Measurements from ENCODE around the gene SIGMAR1.

Gene SIGMAR1

DNA sequence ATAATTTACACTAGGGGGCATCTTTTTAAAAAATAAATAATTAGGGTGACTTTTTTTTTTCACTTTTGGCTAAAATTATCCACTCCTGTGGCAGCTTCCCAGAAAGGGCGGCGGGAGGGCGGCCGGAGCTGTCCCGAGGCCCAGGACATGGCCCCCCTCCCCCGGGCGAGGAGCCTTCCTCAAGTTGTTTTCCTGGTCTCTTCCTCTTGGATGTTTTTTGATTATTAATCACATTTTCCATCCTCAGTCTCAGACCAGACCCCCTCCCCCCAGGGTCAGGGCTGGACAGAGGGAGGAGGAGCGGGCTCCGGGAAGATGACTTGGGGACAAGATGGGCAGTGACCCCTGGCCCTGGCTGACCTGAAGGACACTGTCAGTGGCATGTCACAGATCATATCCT is 43.4 kb downstream of the SIGMAR1 start:
- Histone ChIP-seq H3K27ac (peak overlapping the region; percentile 40 to 67), H3K9me3 (no peaks in the 10 kb centered on the region), H3K27me3 (peaks cover 0 to 33% of the 10 kb centered on the region in 2 donors), H3K4me1 (peaks cover 0 to 55% (median 42%) of the 10 kb centered on the region in 4 donors), H3K36me3 (no peaks in the 10 kb centered on the region), H3K4me3 (no peak overlapping the region)
- TF ChIP-seq, protein P1, sequence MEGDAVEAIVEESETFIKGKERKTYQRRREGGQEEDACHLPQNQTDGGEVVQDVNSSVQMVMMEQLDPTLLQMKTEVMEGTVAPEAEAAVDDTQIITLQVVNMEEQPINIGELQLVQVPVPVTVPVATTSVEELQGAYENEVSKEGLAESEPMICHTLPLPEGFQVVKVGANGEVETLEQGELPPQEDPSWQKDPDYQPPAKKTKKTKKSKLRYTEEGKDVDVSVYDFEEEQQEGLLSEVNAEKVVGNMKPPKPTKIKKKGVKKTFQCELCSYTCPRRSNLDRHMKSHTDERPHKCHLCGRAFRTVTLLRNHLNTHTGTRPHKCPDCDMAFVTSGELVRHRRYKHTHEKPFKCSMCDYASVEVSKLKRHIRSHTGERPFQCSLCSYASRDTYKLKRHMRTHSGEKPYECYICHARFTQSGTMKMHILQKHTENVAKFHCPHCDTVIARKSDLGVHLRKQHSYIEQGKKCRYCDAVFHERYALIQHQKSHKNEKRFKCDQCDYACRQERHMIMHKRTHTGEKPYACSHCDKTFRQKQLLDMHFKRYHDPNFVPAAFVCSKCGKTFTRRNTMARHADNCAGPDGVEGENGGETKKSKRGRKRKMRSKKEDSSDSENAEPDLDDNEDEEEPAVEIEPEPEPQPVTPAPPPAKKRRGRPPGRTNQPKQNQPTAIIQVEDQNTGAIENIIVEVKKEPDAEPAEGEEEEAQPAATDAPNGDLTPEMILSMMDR (IDR thresholded peaks at IDR 0.05), result no peak
- peak in 1 of 2 donors; percentile 64 for DNase-seq
- intact Hi-C loops (cut with DNase I; ENCODE audit: low total_unique reads), result loop anchor here (5.0 kb wide), 3 partner anchors 47 to 262 kb away; no protein-coding TSS in a partner anchor

- Histone ChIP-seq H3K36me3 (no peaks in the 10 kb centered on the region), H3K4me3 (peak overlapping the region in 1 of 2 donors; percentile 13), H3K27ac (peak overlapping the region; percentile 40 to 67), H3K4me1 (peaks cover 0 to 63% (median 48%) of the 10 kb centered on the region in 4 donors), H3K27me3 (peaks cover 0 to 42% of the 10 kb centered on the region in 2 donors), H3K9me3 (no peaks in the 10 kb centered on the region)
- DNase-seq, result peak; percentile 85 to 88
- intact Hi-C loops (cut with DNase I; ENCODE audit: low total_unique reads), result loop anchor here (5.0 kb wide), 3 partner anchors 46 to 261 kb away; no protein-coding TSS in a partner anchor
- TF ChIP-seq, protein P1 (IDR thresholded peaks at IDR 0.05), result no peak
These were observed 44.5 kb downstream of the SIGMAR1 start for GRCh38 chr9:34592895-34593601.

- Histone ChIP-seq H3K4me1 (peaks cover 0 to 63% (median 48%) of the 10 kb centered on the region in 4 donors), H3K27me3 (peaks cover 0 to 49% of the 10 kb centered on the region in 2 donors), H3K9me3 (no peaks in the 10 kb centered on the region), H3K36me3 (no peaks in the 10 kb centered on the region), H3K4me3 (peak overlapping the region in 1 of 2 donors; percentile 54), H3K27ac (peak overlapping the region in 1 of 2 donors; percentile 67)
- intact Hi-C loops (cut with DNase I; ENCODE audit: low total_unique reads), result loop anchor here (5.0 kb wide), 3 partner anchors 45 to 260 kb away; no protein-coding TSS in a partner anchor
- TF ChIP-seq, protein P1 (IDR thresholded peaks at IDR 0.05), result no peak
- DNase-seq, result no peak
These were observed 45.4 kb downstream of the SIGMAR1 start for GRCh38 chr9:34591917-34592866.

DNA sequence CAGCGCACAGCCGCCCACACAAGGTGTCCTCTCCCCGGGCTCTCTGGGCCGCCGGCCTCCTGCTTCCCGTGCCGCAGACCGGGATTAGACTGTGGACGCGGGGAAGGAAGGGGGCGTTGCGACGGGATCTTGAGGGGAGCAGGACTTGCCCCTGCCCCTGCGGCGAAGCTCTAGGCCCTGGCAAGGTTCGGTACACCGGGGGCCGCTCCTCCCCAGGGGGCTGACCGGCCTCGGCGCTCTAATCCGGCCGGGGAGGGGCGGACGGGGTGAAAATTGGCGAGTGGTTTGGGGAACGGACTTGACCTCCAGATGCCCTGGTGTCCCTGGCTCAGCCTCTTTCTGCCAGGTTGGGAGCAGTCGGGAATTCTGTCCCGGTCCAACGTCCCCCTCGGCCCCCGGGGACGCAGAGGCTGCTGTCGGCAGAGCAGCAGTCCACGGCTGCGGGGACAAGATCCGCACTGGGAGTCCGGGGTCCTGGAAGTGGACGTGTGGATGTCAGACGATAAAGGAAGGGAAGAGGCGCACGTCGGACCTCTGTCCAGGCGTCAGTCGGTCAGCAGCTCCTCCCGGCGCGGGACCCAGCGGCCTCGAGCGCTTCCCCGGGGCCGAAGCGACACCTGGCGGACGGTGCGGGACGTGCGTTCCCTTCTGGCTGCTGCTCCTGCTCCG is 46.2 kb downstream of the SIGMAR1 start:
- H3K27me3 ChIP-seq, result peaks cover 0 to 57% of the 10 kb centered on the region in 2 donors
- H3K36me3 ChIP-seq, result no peaks in the 10 kb centered on the region
- H3K4me1 ChIP-seq, result peaks cover 0 to 63% (median 48%) of the 10 kb centered on the region in 4 donors
- H3K4me3 ChIP-seq, result peak overlapping the region; percentile 49 to 54
- DNase-seq, result peak; percentile 81 to 91
- peak overlapping the region; percentile 16 to 33 for H3K27ac ChIP-seq
- H3K9me3 ChIP-seq, result no peaks in the 10 kb centered on the region
- intact Hi-C loops (cut with DNase I; ENCODE audit: low total_unique reads), result loop anchor here (5.0 kb wide), 3 partner anchors 44 to 259 kb away; no protein-coding TSS in a partner anchor
- TF ChIP-seq, protein P1 (IDR thresholded peaks at IDR 0.05), result peak; percentile 89 to 92

Measured in tibial artery (tissue), 4 donors.